Measurements from ENCODE around the gene KBTBD2.

DNA sequence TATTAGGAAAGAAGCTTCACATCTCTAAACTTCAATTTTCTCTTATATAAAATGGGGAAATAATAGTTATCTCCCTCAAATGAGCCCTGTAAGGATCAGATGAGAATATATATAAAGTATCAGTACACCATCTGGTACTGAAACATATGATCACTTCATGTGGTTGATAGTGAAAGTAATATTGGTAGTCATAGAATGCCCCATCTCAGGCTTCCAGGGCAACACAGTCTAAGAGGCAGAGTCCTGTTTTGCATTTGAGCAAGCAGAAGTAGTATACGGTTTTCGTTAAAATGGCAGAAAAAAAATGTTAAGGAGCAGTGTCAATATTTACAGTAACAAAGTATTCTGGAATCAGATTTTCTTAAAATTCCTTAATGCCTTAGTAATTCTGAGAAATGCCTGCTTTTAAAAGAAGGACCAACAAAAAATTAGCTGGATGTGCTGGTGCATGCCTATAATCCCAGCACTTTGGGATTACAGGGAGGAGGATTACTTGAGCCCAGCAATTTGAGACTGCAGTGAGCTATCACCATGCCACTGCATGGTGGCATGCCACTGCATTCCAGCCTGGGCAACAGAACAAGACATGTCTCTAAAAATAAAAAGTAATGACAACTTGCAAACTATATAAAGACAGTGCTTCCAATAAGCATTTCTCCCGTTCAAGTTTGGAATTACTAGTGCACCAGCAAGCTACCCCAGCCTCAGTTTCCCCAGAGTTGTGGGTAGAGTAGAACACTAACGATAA, 19.8 kb downstream of the KBTBD2 start:
- TF ChIP-seq, protein P1, sequence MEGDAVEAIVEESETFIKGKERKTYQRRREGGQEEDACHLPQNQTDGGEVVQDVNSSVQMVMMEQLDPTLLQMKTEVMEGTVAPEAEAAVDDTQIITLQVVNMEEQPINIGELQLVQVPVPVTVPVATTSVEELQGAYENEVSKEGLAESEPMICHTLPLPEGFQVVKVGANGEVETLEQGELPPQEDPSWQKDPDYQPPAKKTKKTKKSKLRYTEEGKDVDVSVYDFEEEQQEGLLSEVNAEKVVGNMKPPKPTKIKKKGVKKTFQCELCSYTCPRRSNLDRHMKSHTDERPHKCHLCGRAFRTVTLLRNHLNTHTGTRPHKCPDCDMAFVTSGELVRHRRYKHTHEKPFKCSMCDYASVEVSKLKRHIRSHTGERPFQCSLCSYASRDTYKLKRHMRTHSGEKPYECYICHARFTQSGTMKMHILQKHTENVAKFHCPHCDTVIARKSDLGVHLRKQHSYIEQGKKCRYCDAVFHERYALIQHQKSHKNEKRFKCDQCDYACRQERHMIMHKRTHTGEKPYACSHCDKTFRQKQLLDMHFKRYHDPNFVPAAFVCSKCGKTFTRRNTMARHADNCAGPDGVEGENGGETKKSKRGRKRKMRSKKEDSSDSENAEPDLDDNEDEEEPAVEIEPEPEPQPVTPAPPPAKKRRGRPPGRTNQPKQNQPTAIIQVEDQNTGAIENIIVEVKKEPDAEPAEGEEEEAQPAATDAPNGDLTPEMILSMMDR (IDR thresholded peaks at IDR 0.05): no peak
- no peak for TF ChIP-seq POLR2A (IDR thresholded peaks at IDR 0.05)
